T-helper 22 cell (primary cell): Measurements from ENCODE around the gene DOCK10.
"Not testable (repeated sequence)": the region's sequence is repeated elsewhere in the genome, so short reads cannot be mapped to it uniquely, and the experiment has no call there.

Experiments used
- DNase-seq: peaks from one replicate; pipeline ENCODE4 v3.0.0-alpha.2; 2020; ENCODE audit warnings: low read depth

The DOCK10 gene

GRCh38 chr2:224946895-224947294 lies 95.4 kb downstream of the DOCK10 start:
- DNase-seq = no peak

GRCh38 chr2:224944707-224945547 lies 97.3 kb downstream of the DOCK10 start:
- no peak for DNase-seq

- DNase-seq = not testable (repeated sequence)
These were observed 98.6 kb downstream of the DOCK10 start for GRCh38 chr2:224943601-224944041.

- DNase-seq = no peak
These were observed 100.3 kb downstream of the DOCK10 start for GRCh38 chr2:224941960-224942359.

GRCh38 chr2:224940618-224941017 lies 101.7 kb downstream of the DOCK10 start:
- DNase-seq = no peak

GRCh38 chr2:224938651-224939182 lies 103.6 kb downstream of the DOCK10 start:
- DNase-seq = no peak

- no peak for DNase-seq
These were observed 104.4 kb downstream of the DOCK10 start for GRCh38 chr2:224937887-224938286.

GRCh38 chr2:224934526-224935188 lies 107.6 kb downstream of the DOCK10 start:
- no peak for DNase-seq

GRCh38 chr2:224933431-224933830 lies 108.8 kb downstream of the DOCK10 start:
- no peak for DNase-seq

GRCh38 chr2:224932522-224932921 lies 109.7 kb downstream of the DOCK10 start:
- no peak for DNase-seq

- no peak for DNase-seq
These were observed 110.3 kb downstream of the DOCK10 start for GRCh38 chr2:224931956-224932355.

GRCh38 chr2:224930990-224931389 lies 111.3 kb downstream of the DOCK10 start:
- DNase-seq = no peak

GRCh38 chr2:224930124-224930523 lies 112.1 kb downstream of the DOCK10 start:
- peak; percentile 40 for DNase-seq

GRCh38 chr2:224929512-224929911 lies 112.8 kb downstream of the DOCK10 start:
- DNase-seq = no peak

GRCh38 chr2:224927646-224928173 lies 114.6 kb downstream of the DOCK10 start:
- DNase-seq = peak; percentile 61

- no peak for DNase-seq
These were observed 115.3 kb downstream of the DOCK10 start for GRCh38 chr2:224927011-224927410.

- no peak for DNase-seq
These were observed 116.5 kb downstream of the DOCK10 start for GRCh38 chr2:224925810-224926100.

GRCh38 chr2:224925061-224925809 lies 117.0 kb downstream of the DOCK10 start:
- DNase-seq = no peak

GRCh38 chr2:224924631-224925030 lies 117.6 kb downstream of the DOCK10 start:
- DNase-seq = no peak

- DNase-seq = no peak
These were observed 120.0 kb downstream of the DOCK10 start for GRCh38 chr2:224922142-224922727.

GRCh38 chr2:224919472-224920110 lies 122.7 kb downstream of the DOCK10 start:
- DNase-seq = no peak
